ENCODE results near the gene TST.

TST gene

DNA sequence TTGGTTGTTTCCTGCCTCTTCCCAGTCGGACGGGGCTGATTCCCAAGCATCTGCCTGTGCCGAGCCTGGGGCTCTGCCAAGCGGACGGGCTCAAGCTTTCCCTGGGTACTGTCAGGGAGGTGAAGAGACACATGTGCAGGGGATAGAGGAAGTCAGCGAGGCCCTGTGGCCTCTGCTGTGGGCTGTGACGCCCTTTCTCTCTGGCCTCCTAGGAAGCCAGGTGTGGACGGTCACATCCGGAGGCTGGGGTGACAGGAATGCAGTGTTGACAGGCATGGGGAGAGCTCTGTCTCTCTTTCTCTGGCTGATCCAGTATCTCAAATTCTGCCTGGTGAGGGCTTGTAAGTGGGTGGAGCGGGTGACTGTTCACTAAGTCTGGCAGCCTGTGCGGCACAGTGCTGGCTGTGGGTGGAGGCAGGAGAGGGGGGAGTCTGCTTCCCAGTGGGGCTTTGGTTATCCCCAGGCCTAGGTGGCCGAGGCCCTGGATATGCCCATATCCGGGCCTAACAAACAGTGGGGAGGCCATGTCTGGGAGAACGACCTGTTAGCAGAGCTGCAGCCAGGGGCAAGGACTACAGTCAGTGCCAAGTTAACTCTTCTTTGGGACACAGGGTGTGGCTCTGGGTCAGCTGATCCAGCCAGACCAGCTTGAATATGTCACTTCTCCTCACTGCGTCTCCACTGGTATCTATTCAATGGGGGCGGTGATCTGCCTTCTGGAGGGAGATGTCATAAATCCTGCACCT lies 34.2 kb upstream of the TST start:
- WGBS, 2 experiments (ENCODE audit: insufficient coverage in 2 of 2): 93 to 95% methylated on average over 10 to 15 of the region's 16 CpGs
- no peaks in the 10 kb centered on the region for H3K9me3 ChIP-seq (ENCODE audit: control insufficient read depth, low read length)
- peaks cover 6% of the 10 kb centered on the region for H3K4me1 ChIP-seq (ENCODE audit: control insufficient read depth, insufficient read depth, low read length, poor library complexity, severe bottlenecking)
- H3K36me3 ChIP-seq (ENCODE audit: control insufficient read depth, insufficient read depth, low read length): peaks cover 42% of the 10 kb centered on the region
- H3K4me3 ChIP-seq (ENCODE audit: extremely low read depth, insufficient read depth, low read length, poor library complexity, severe bottlenecking): no peak overlapping the region
- H3K27ac ChIP-seq (ENCODE audit: low read depth, low read length, severe bottlenecking): no peak overlapping the region

DNA sequence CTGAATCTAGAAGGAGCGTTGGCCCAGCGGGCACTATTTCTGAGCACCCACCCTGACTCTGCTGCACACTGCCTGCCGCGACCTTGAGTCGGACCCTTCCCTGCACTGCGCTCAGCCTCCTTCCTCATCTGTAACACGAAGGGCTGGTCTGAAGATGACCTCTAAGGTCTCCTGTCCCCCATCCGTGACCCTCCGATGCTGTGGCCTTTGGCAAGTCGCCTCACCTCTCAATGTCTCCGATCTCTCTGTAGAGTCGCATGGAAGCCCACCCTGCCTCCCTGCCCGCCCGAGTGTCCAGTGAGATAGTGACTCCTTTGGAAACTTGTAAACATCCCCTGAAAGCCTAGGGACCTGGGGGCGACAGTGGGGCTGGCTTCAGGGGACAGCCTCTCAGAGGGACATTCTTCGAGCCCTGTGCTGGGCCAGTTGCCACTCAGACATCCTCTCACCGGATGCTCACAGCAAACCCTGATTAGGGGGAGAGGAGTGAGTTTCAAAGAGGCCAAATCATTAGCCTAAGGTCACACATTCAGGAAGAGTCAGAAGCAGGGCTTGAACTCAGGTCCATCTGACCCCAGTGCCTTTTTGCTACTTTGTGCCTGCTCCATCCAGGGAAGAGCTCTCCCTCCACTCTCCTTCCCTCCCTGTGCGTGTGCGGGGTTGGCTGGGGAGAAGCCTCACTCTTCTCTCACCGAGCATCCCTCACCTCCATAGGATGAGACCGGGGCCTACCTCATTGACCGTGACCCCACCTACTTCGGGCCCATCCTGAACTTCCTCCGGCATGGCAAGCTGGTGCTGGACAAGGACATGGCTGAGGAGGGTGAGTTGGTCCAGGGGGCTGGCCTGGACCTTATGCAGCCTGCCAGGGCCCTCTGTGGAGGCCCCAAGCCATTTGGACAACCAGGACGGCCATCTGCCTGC lies 33.4 kb upstream of the TST start:
- H3K36me3 ChIP-seq (ENCODE audit: control insufficient read depth, insufficient read depth, low read length): peaks cover 34% of the 10 kb centered on the region
- peaks cover 6% of the 10 kb centered on the region for H3K4me1 ChIP-seq (ENCODE audit: control insufficient read depth, insufficient read depth, low read length, poor library complexity, severe bottlenecking)
- H3K27ac ChIP-seq (ENCODE audit: low read depth, low read length, severe bottlenecking): no peak overlapping the region
- no peaks in the 10 kb centered on the region for H3K9me3 ChIP-seq (ENCODE audit: control insufficient read depth, low read length)
- WGBS, 2 experiments (ENCODE audit: insufficient coverage in 2 of 2): 86 to 89% methylated on average over 19 to 24 of the region's 25 CpGs
- peak overlapping the region; percentile 81 for H3K4me3 ChIP-seq (ENCODE audit: extremely low read depth, insufficient read depth, low read length, poor library complexity, severe bottlenecking)

DNA sequence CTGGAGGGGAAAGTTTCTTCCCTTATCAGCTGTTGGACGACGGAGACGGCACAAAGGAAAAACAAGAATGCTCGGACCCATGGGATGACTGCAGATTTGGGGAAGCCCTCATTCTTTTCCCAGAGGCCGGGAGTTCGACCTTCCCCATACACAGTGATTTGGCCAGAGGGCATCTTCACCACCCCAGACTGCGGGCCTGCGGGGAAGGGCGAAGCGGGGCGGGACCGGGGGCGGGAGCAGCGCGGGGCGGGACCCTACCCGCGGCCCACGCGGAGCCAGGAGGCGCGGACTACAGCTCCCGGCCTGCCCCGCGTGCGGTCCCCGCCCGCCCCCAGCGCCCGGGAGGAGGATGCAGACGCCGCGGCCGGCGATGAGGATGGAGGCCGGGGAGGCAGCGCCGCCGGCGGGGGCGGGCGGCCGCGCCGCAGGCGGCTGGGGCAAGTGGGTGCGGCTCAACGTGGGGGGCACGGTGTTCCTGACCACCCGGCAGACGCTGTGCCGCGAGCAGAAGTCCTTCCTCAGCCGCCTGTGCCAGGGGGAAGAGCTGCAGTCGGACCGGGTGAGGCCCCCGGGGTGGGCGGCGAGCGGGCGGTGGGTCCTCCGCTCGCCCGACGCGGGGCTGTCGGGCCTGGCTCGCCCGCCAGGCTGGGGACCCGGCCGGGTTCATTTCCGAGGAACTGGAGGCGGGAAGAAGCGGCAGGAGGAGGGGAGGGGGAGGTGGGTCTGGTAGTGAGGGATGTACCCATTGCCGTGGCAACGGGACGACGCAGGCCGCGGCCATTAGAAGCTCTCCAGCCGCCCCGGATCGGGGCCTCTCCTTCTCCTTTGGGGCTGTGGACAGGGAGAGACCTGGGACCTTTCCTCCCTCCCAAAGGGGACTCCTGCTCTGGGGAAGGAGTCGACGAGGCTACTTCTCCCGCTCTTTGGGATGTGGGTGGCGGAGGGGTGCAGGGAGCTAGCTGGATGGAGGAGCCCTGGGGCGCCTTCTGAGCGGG lies 32.4 kb upstream of the TST start, which contains the start of gene KCTD17:
TSS of gene KCTD17 (plus strand) at position 352 of the 995 bp plus-strand sequence. CDS start at position 371, 19 bp downstream.
- 7% methylated on average over 55 to 67 of the region's 89 CpGs for WGBS, 2 experiments (ENCODE audit: insufficient coverage in 2 of 2)
- peaks cover 6% of the 10 kb centered on the region for H3K4me1 ChIP-seq (ENCODE audit: control insufficient read depth, insufficient read depth, low read length, poor library complexity, severe bottlenecking)
- peaks cover 24% of the 10 kb centered on the region for H3K36me3 ChIP-seq (ENCODE audit: control insufficient read depth, insufficient read depth, low read length)
- no peak within 1 kb of the TSS for H3K27ac ChIP-seq (ENCODE audit: low read depth, low read length, severe bottlenecking)
- peak within 1 kb of the TSS; percentile 81 for H3K4me3 ChIP-seq (ENCODE audit: extremely low read depth, insufficient read depth, low read length, poor library complexity, severe bottlenecking)
- H3K9me3 ChIP-seq (ENCODE audit: control insufficient read depth, low read length): no peaks in the 10 kb centered on the region

DNA sequence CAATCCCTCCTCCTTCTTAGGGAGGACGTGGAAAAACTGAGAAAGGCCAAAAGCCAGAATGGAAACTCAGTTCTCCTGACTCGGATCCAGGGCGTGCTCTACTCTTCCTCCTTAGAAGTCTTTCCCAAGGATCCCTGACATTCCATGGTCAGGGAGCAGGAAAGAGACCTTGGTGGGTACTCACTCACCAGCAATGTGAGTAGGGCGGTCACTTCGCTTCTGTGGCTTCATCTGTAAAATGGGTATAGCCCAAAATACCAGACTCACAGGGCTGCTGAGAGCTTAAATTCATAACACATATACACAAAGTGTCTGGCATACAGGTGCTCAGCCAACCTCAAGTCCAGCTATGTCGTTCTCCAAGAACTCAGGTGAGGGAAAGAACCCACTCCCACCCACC lies 31.7 kb upstream of the TST start:
- 81 to 98% methylated on average over 3 to 5 of the region's 6 CpGs for WGBS, 2 experiments (ENCODE audit: insufficient coverage in 2 of 2)
- Histone ChIP-seq H3K36me3 (ENCODE audit: control insufficient read depth, insufficient read depth, low read length) (peaks cover 19% of the 10 kb centered on the region), H3K4me3 (ENCODE audit: extremely low read depth, insufficient read depth, low read length, poor library complexity, severe bottlenecking) (no peak overlapping the region), H3K4me1 (ENCODE audit: control insufficient read depth, insufficient read depth, low read length, poor library complexity, severe bottlenecking) (peaks cover 6% of the 10 kb centered on the region), H3K9me3 (ENCODE audit: control insufficient read depth, low read length) (no peaks in the 10 kb centered on the region), H3K27ac (ENCODE audit: low read depth, low read length, severe bottlenecking) (no peak overlapping the region)

DNA sequence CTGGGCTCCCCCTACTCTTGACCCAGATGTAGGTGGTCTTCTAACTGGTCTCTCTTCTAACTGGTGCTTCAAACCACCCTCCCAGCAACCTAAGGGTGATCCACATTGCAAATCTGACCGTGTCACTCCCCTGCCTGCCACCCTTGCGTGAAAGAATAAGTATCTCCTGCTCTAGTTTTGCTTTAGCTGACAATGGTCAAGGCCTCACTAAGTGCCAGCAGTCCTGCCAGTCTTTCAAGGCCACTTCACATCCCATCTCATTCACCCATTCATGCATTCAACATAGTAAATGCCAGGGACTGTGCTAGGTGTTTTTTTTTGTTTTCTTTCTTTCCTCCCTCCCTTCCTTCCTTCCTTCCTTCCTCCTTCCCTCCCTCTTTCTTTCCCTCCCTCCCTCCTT lies 30.0 kb upstream of the TST start:
- WGBS, 2 experiments (ENCODE audit: insufficient coverage in 2 of 2): 87 to 100% methylated on average over 2 of the region's 2 CpGs
- Histone ChIP-seq H3K4me1 (ENCODE audit: control insufficient read depth, insufficient read depth, low read length, poor library complexity, severe bottlenecking) (peaks cover 6% of the 10 kb centered on the region), H3K27ac (ENCODE audit: low read depth, low read length, severe bottlenecking) (no peak overlapping the region), H3K4me3 (ENCODE audit: extremely low read depth, insufficient read depth, low read length, poor library complexity, severe bottlenecking) (no peak overlapping the region), H3K9me3 (ENCODE audit: control insufficient read depth, low read length) (no peaks in the 10 kb centered on the region), H3K36me3 (ENCODE audit: control insufficient read depth, insufficient read depth, low read length) (peaks cover 11% of the 10 kb centered on the region)

DNA sequence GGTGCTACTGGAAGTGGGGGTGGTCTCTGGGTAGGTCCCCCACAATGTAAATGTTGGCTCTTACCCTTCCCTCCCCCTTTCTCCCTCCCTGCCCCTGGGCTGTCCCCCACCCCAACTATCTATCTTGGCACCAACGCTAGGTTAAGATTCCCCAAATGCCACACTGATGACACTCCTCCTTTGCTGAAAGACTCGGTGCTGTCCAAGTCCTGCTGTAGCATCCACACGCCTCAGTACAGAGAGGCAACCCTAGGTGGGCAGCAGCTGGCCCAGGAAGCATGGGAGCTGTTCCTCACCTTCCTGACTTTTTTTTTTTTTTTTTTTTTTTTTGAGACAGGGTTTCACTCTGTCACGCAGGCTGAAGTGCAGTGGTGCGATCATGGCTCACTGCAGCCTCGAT lies 28.9 kb upstream of the TST start:
- Histone ChIP-seq H3K9me3 (ENCODE audit: control insufficient read depth, low read length) (no peaks in the 10 kb centered on the region), H3K27ac (ENCODE audit: low read depth, low read length, severe bottlenecking) (no peak overlapping the region), H3K36me3 (ENCODE audit: control insufficient read depth, insufficient read depth, low read length) (peaks cover under 1% of the 10 kb centered on the region), H3K4me3 (ENCODE audit: extremely low read depth, insufficient read depth, low read length, poor library complexity, severe bottlenecking) (no peak overlapping the region), H3K4me1 (ENCODE audit: control insufficient read depth, insufficient read depth, low read length, poor library complexity, severe bottlenecking) (peaks cover 6% of the 10 kb centered on the region)
- WGBS, 2 experiments (ENCODE audit: insufficient coverage in 2 of 2): 62 to 73% methylated on average over 5 of the region's 6 CpGs

DNA sequence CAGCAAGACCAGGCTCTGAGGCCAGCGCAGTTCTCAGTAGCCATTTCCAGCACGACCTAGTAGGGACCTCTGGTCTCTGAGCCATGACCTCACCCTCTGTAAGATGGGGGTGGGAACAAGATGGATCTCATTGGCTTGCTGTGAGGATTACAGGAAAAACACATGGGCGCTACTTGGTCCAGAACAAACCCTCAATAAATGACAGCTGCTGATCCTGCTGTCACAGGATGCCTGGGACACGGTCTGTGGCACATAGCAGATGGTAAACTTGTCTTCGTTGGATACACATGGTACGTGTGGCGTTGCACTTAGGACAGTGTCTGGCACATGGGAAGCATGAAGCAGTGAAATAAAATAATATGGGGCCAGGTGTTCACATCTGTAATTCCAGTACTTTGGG lies 27.8 kb upstream of the TST start:
- Histone ChIP-seq H3K36me3 (ENCODE audit: control insufficient read depth, insufficient read depth, low read length) (no peaks in the 10 kb centered on the region), H3K9me3 (ENCODE audit: control insufficient read depth, low read length) (no peaks in the 10 kb centered on the region), H3K4me3 (ENCODE audit: extremely low read depth, insufficient read depth, low read length, poor library complexity, severe bottlenecking) (no peak overlapping the region), H3K4me1 (ENCODE audit: control insufficient read depth, insufficient read depth, low read length, poor library complexity, severe bottlenecking) (peaks cover 6% of the 10 kb centered on the region), H3K27ac (ENCODE audit: low read depth, low read length, severe bottlenecking) (no peak overlapping the region)
- WGBS, 2 experiments (ENCODE audit: insufficient coverage in 2 of 2): 87 to 93% methylated on average over 7 of the region's 7 CpGs

DNA sequence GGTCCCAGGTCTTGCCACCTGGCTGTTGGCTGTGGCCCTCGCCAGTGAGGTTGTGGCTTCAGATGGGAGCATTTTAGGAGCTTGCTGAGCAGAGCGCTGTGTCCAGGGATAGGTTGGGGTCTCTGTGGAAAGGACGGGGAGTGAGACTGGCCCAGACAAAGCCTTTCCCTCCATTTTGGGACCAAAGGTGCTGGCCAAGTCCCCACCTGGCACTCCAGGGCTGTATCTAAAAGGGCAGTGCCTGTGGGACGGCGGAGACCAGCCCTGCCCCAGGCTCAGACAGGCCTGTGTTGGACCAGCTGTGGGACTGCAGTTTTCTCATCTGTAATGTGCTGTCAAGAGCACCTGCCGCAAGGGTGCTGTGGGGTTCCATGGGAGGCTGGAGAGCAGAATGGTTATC lies 27.3 kb upstream of the TST start:
- no peak overlapping the region for H3K27ac ChIP-seq (ENCODE audit: low read depth, low read length, severe bottlenecking)
- H3K36me3 ChIP-seq (ENCODE audit: control insufficient read depth, insufficient read depth, low read length): no peaks in the 10 kb centered on the region

DNA sequence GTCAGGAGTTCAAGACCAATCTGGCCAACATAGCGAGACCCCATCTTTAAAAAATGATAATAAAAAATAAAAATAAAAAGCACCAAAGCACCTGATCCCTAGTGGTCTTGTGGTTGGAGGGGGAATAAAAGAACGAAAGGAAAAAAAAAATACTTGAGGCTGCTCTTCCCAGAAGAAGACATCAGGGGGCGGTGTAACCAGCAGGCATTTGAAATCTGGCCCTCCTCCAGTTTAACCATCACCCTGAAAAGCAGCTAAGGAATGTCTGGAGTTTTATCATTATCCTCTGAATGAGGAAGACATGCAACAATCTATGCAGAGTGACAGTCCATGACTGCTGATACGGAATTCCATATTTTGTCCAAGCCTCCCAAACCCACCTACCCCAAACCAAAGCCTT lies 26.7 kb upstream of the TST start:
- H3K27ac ChIP-seq (ENCODE audit: low read depth, low read length, severe bottlenecking): no peak overlapping the region
- no peak overlapping the region for H3K4me3 ChIP-seq (ENCODE audit: extremely low read depth, insufficient read depth, low read length, poor library complexity, severe bottlenecking)
- H3K9me3 ChIP-seq (ENCODE audit: control insufficient read depth, low read length): no peaks in the 10 kb centered on the region
- H3K4me1 ChIP-seq (ENCODE audit: control insufficient read depth, insufficient read depth, low read length, poor library complexity, severe bottlenecking): peaks cover 11% of the 10 kb centered on the region
- 0 to 31% methylated on average over 1 to 3 of the region's 4 CpGs for WGBS, 2 experiments (ENCODE audit: insufficient coverage in 2 of 2)
- H3K36me3 ChIP-seq (ENCODE audit: control insufficient read depth, insufficient read depth, low read length): no peaks in the 10 kb centered on the region

More for the DNA sequence above, 27.3 kb upstream of the TST start:
- Histone ChIP-seq H3K4me3 (ENCODE audit: extremely low read depth, insufficient read depth, low read length, poor library complexity, severe bottlenecking) (no peak overlapping the region), H3K4me1 (ENCODE audit: control insufficient read depth, insufficient read depth, low read length, poor library complexity, severe bottlenecking) (peaks cover 9% of the 10 kb centered on the region), H3K9me3 (ENCODE audit: control insufficient read depth, low read length) (no peaks in the 10 kb centered on the region)
- 95 to 96% methylated on average over 6 of the region's 6 CpGs for WGBS, 2 experiments (ENCODE audit: insufficient coverage in 2 of 2)
